ENCODE results near the gene KIR3DL3.

DNA sequence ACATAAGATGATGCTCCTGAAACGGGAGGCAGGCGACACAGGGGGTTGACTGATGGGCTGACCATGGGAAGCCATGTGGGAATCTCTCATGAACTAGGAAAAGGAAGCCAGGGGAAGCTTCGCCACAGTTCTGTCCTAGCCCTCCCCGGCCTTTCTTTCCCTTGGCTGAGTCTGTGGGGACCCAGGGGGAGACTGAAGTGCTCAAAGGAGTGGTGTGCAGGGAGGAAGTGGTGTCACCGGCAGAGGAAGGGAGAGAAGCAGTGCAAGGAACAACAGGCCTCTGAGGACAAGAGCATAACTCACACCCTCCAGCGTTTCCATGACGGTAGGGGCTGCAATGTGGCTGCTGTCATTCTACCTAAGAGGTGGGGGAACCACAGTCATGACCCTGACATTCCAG lies 1.1 kb downstream of the KIR3DL3 start:
- no peak for TF ChIP-seq EZH2 (IDR thresholded peaks at IDR 0.05; ENCODE audit: low read depth, unreplicated experiment)
- TF ChIP-seq, protein P1, sequence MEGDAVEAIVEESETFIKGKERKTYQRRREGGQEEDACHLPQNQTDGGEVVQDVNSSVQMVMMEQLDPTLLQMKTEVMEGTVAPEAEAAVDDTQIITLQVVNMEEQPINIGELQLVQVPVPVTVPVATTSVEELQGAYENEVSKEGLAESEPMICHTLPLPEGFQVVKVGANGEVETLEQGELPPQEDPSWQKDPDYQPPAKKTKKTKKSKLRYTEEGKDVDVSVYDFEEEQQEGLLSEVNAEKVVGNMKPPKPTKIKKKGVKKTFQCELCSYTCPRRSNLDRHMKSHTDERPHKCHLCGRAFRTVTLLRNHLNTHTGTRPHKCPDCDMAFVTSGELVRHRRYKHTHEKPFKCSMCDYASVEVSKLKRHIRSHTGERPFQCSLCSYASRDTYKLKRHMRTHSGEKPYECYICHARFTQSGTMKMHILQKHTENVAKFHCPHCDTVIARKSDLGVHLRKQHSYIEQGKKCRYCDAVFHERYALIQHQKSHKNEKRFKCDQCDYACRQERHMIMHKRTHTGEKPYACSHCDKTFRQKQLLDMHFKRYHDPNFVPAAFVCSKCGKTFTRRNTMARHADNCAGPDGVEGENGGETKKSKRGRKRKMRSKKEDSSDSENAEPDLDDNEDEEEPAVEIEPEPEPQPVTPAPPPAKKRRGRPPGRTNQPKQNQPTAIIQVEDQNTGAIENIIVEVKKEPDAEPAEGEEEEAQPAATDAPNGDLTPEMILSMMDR (conservative IDR thresholded peaks at IDR 0.05; ENCODE audit: low read depth in 2 of 2), result no peak
- no peak for TF ChIP-seq POLR2AphosphoS5 (IDR thresholded peaks at IDR 0.05; ENCODE audit: low read depth)

Measured in GM23338 (cell line).